Measurements from ENCODE around the gene CEND1.

The CEND1 gene

GRCh38 chr11:778976-779954, 10.6 kb downstream of the CEND1 start:
- H3K36me3 ChIP-seq (ENCODE audit: control insufficient read depth, low read length): peaks cover 32% of the 10 kb centered on the region

GRCh38 chr11:777288-778255, 12.3 kb downstream of the CEND1 start, which contains the start of gene GATD1:
Gene GATD1 (minus strand): TSS chr11:777487. CDS start chr11:777462, 25 bp downstream.
- peaks cover 68% of the 10 kb centered on the region for H3K79me2 ChIP-seq (ENCODE audit: control insufficient read depth, low read length)
- peak within 1 kb of the TSS; percentile 94 for H3K4me2 ChIP-seq (ENCODE audit: low read length)
- no peaks in the 10 kb centered on the region for H3K27me3 ChIP-seq (ENCODE audit: control insufficient read depth, low read length)
- no peaks in the 10 kb centered on the region for H3F3A ChIP-seq (ENCODE audit: control insufficient read depth, insufficient read depth)
- H4K20me1 ChIP-seq (ENCODE audit: control insufficient read depth, insufficient read depth, low read depth, low read length): no peaks in the 10 kb centered on the region
- H3K4me3 ChIP-seq (ENCODE audit: low read length): peak within 1 kb of the TSS; percentile 95
- peaks cover 19% of the 10 kb centered on the region for H3K4me1 ChIP-seq (ENCODE audit: control insufficient read depth, low read length)
- peaks cover 49% of the 10 kb centered on the region for H3K36me3 ChIP-seq (ENCODE audit: control insufficient read depth, low read length)
- peak within 1 kb of the TSS; percentile 55 for H3K27ac ChIP-seq (ENCODE audit: low read depth, low read length)
- no peaks in the 10 kb centered on the region for H3K9me2 ChIP-seq (replicated peaks; ENCODE audit: control insufficient read depth, low read length)
- TF ChIP-seq CTCF (IDR thresholded peaks at IDR 0.05; ENCODE audit: low read depth, low read length, poor library complexity, severe bottlenecking) (no peak), EZH2phosphoT487 (IDR thresholded peaks at IDR 0.05; ENCODE audit: borderline replicate concordance, low read length) (no peak)
- H3K9me3 ChIP-seq (ENCODE audit: control insufficient read depth, insufficient read depth, low read length): no peaks in the 10 kb centered on the region

More at GRCh38 chr11:778976-779954, 10.6 kb downstream of the CEND1 start:
- H3K4me2 ChIP-seq (ENCODE audit: low read length): peak overlapping the region; percentile 94; the same call in 1 of the 2 replicates
- peaks cover 19% of the 10 kb centered on the region for H3K4me1 ChIP-seq (ENCODE audit: control insufficient read depth, low read length)
- H3K27me3 ChIP-seq (ENCODE audit: control insufficient read depth, low read length): no peaks in the 10 kb centered on the region
- TF ChIP-seq EZH2phosphoT487 (IDR thresholded peaks at IDR 0.05; ENCODE audit: borderline replicate concordance, low read length) (no peak), CTCF (IDR thresholded peaks at IDR 0.05; ENCODE audit: low read depth, low read length, poor library complexity, severe bottlenecking) (peak; percentile 32)
- no peaks in the 10 kb centered on the region for H3F3A ChIP-seq (ENCODE audit: control insufficient read depth, insufficient read depth)
- H3K27ac ChIP-seq (ENCODE audit: low read depth, low read length): no peak overlapping the region
- H3K79me2 ChIP-seq (ENCODE audit: control insufficient read depth, low read length): peaks cover 51% of the 10 kb centered on the region
- H3K9me2 ChIP-seq (replicated peaks; ENCODE audit: control insufficient read depth, low read length): no peaks in the 10 kb centered on the region
- H3K4me3 ChIP-seq (ENCODE audit: low read length): no peak overlapping the region
- H4K20me1 ChIP-seq (ENCODE audit: control insufficient read depth, insufficient read depth, low read depth, low read length): no peaks in the 10 kb centered on the region
- H3K9me3 ChIP-seq (ENCODE audit: control insufficient read depth, insufficient read depth, low read length): no peaks in the 10 kb centered on the region

- Histone ChIP-seq H3K27ac (ENCODE audit: low read depth, low read length) (peak overlapping the region; percentile 55), H3K4me2 (ENCODE audit: low read length) (peak overlapping the region; percentile 94), H3K9me3 (ENCODE audit: control insufficient read depth, insufficient read depth, low read length) (no peaks in the 10 kb centered on the region), H3F3A (ENCODE audit: control insufficient read depth, insufficient read depth) (no peaks in the 10 kb centered on the region), H3K36me3 (ENCODE audit: control insufficient read depth, low read length) (peaks cover 57% of the 10 kb centered on the region), H3K9me2 (replicated peaks; ENCODE audit: control insufficient read depth, low read length) (no peaks in the 10 kb centered on the region), H3K4me3 (ENCODE audit: low read length) (peak overlapping the region; percentile 95), H3K4me1 (ENCODE audit: control insufficient read depth, low read length) (peaks cover 19% of the 10 kb centered on the region), H3K27me3 (ENCODE audit: control insufficient read depth, low read length) (no peaks in the 10 kb centered on the region), H3K79me2 (ENCODE audit: control insufficient read depth, low read length) (peaks cover 71% of the 10 kb centered on the region), H4K20me1 (ENCODE audit: control insufficient read depth, insufficient read depth, low read depth, low read length) (no peaks in the 10 kb centered on the region)
- no peak for TF ChIP-seq EZH2phosphoT487 (IDR thresholded peaks at IDR 0.05; ENCODE audit: borderline replicate concordance, low read length)
- peak; percentile 17 for TF ChIP-seq CTCF (IDR thresholded peaks at IDR 0.05; ENCODE audit: low read depth, low read length, poor library complexity, severe bottlenecking)
Measured at GRCh38 chr11:776561-777287, 13.2 kb downstream of the CEND1 start.

All from DOHH2 (cell line).